A673 (cell line): ENCODE results near the gene TGM3. TPM values are rescaled to one million over a fixed set of nuclear protein-coding genes. Genes with fewer than 3 reads are reported as not detected.

ENCODE experiments used
- BruUV-seq: library from RNA; stranded (reverse); fragments of 400-500 nt; replicated peaks from 2 replicates; lab custom pipeline; 2021; lab: Mats Ljungman, UMichigan
- CTCF ChIA-PET: fragments of 300-600 bp; sonication (Branson Sonifier 250); formaldehyde crosslinking; loops from one replicate; lab custom pipeline; 2022; ENCODE audit warnings: antibody characterized with exemption; lab: Charles Lee
- POLR2A ChIA-PET: fragments of 300-600 bp; sonication (Branson Sonifier 250); formaldehyde crosslinking; loops from one replicate; lab custom pipeline; 2022; ENCODE audit warnings: antibody characterized with exemption; ENCODE audit not compliant: low non-redundant PET; lab: Charles Lee
- DNase-seq: peaks from one replicate; pipeline ENCODE4 v3.0.0-alpha.2; 2015; ENCODE audit warnings: low spot score
- H3K27ac ChIP-seq: fragments of 200-600 bp; sonication (generic); 2 replicates; pipeline ENCODE4 v1.5.1; 2016; ENCODE audit warnings: mixed run types, low read depth, mild to moderate bottlenecking, mixed read lengths, antibody characterized with exemption, low read length; ENCODE audit not compliant: poor library complexity, severe bottlenecking
- H3K27me3 ChIP-seq: fragments of 200-600 bp; sonication (generic); replicated peaks from 2 replicates; pipeline ENCODE4 v1.6.1; 2017; ENCODE audit warnings: mixed run types, low read depth, mild to moderate bottlenecking, mixed read lengths, antibody characterized with exemption, low read length; ENCODE audit not compliant: insufficient read depth, poor library complexity
- H3K36me3 ChIP-seq: fragments of 200-600 bp; sonication (generic); 2 replicates; pipeline ENCODE4 v1.6.1; 2016; ENCODE audit warnings: mixed run types, mild to moderate bottlenecking, mixed read lengths, antibody characterized with exemption, low read length; ENCODE audit not compliant: insufficient read depth, poor library complexity, severe bottlenecking
- H3K4me1 ChIP-seq: fragments of 200-600 bp; sonication (generic); 2 replicates; pipeline ENCODE4 v1.6.1; 2017; ENCODE audit warnings: mixed run types, mild to moderate bottlenecking, mixed read lengths, antibody characterized with exemption, low read length; ENCODE audit not compliant: insufficient read depth, poor library complexity, severe bottlenecking
- H3K4me3 ChIP-seq: fragments of 200-600 bp; sonication (generic); 2 replicates; pipeline ENCODE4 v1.5.1; 2016; ENCODE audit warnings: low read depth, mixed run types, mild to moderate bottlenecking, mixed read lengths, low read length; ENCODE audit not compliant: poor library complexity, severe bottlenecking
- H3K9me3 ChIP-seq: fragments of 200-600 bp; sonication (generic); 2 replicates; pipeline ENCODE4 v1.6.1; 2016; ENCODE audit warnings: mixed run types, low read depth, mild to moderate bottlenecking, mixed read lengths, antibody characterized with exemption, low read length; ENCODE audit not compliant: poor library complexity, severe bottlenecking
- EZH2 ChIP-seq: fragments of 200-600 bp; sonication (generic); IDR thresholded peaks from 2 replicates; pipeline ENCODE4 v1.6.1; 2017; ENCODE audit warnings: borderline replicate concordance, low read depth, mild to moderate bottlenecking, mixed read lengths, antibody characterized with exemption, low read length; ENCODE audit not compliant: poor library complexity, severe bottlenecking
- intact Hi-C: fragments of 100-400 bp; cut with micrococcal nuclease; formaldehyde crosslinking; loops from one replicate; pipeline ENCODE4 v1.10.0; 2022; ENCODE audit not compliant: unreplicated experiment
- total RNA-seq: library from RNA; stranded (reverse); gene quantifications from 2 replicates; pipeline ENCODE4 v1.2.3, GENCODE V29; 2021
- TF ChIP-seq, protein P1 (sequence below): fragments of 300-800, 200-600 bp; sonication (generic); conservative IDR thresholded peaks from 2 replicates; pipeline ENCODE4 v1.5.1; 2017; ENCODE audit warnings: low read depth, mild to moderate bottlenecking, antibody characterized with exemption, low read length, moderate library complexity, mixed read lengths

TGM3 gene
- total RNA-seq, 1 experiment from 2014 or later, result 0.11 TPM

DNA sequence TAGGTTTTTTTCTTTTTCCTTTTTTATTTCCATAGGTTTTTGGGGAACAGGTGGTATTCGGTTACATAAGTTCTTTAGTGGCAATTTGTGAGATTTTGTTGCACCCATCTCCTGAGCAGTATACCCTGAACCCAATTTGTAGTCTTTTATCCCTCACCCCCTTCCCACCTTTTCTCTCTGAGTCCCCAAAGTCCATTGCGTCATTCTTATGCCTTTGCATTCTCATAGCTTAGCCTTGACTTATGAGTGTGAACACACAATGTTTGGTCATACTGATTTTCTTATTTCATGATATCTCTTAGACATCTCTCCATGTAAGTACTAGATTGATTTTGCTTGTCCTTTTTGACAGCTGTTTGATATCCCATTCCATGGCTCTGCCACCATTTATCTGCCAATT is 27.2 kb downstream of the TGM3 start:
- no peak for DNase-seq
- Histone ChIP-seq H3K36me3 (no peaks in the 10 kb centered on the region), H3K4me1 (no peaks in the 10 kb centered on the region), H3K4me3 (no peak overlapping the region), H3K27me3 (peaks cover 9% of the 10 kb centered on the region), H3K27ac (no peak overlapping the region), H3K9me3 (no peaks in the 10 kb centered on the region)
- ChIA-PET POLR2A (no interaction called here), CTCF (no interaction called here)
- intact Hi-C loops, result no loop called here
- BruUV-seq, result no TSS peak
- TF ChIP-seq, protein P1, sequence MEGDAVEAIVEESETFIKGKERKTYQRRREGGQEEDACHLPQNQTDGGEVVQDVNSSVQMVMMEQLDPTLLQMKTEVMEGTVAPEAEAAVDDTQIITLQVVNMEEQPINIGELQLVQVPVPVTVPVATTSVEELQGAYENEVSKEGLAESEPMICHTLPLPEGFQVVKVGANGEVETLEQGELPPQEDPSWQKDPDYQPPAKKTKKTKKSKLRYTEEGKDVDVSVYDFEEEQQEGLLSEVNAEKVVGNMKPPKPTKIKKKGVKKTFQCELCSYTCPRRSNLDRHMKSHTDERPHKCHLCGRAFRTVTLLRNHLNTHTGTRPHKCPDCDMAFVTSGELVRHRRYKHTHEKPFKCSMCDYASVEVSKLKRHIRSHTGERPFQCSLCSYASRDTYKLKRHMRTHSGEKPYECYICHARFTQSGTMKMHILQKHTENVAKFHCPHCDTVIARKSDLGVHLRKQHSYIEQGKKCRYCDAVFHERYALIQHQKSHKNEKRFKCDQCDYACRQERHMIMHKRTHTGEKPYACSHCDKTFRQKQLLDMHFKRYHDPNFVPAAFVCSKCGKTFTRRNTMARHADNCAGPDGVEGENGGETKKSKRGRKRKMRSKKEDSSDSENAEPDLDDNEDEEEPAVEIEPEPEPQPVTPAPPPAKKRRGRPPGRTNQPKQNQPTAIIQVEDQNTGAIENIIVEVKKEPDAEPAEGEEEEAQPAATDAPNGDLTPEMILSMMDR, result no peak
- TF ChIP-seq EZH2, result no peak

DNA sequence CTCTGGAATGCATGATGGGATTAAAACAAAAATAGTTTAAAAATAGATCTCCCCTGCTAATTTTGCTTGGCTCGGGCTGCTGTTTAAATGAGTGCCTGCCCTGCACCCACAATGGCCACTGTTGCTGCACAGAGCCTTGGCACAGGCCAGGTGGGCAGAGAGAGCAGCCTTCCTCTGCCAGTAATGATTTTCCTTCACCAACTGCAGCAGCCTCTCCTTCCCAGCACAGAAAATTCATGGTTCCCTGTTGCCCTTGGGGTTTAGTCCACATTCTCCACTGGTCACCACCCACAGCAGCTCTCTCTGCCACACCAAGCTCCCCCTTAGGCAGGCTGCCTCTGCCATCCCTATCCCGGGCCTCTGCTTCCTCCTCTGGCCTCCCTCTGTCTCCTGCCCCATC is 30.2 kb downstream of the TGM3 start:
- CTCF ChIA-PET, result no interaction called here
- POLR2A ChIA-PET, result no interaction called here
- Histone ChIP-seq H3K4me1 (no peaks in the 10 kb centered on the region), H3K27ac (no peak overlapping the region), H3K9me3 (no peaks in the 10 kb centered on the region), H3K27me3 (peaks cover 9% of the 10 kb centered on the region), H3K4me3 (no peak overlapping the region), H3K36me3 (no peaks in the 10 kb centered on the region)
- BruUV-seq, result no TSS peak
- TF ChIP-seq, protein P1, result no peak
- no peak for TF ChIP-seq EZH2
- no peak for DNase-seq
- intact Hi-C loops, result no loop called here

DNA sequence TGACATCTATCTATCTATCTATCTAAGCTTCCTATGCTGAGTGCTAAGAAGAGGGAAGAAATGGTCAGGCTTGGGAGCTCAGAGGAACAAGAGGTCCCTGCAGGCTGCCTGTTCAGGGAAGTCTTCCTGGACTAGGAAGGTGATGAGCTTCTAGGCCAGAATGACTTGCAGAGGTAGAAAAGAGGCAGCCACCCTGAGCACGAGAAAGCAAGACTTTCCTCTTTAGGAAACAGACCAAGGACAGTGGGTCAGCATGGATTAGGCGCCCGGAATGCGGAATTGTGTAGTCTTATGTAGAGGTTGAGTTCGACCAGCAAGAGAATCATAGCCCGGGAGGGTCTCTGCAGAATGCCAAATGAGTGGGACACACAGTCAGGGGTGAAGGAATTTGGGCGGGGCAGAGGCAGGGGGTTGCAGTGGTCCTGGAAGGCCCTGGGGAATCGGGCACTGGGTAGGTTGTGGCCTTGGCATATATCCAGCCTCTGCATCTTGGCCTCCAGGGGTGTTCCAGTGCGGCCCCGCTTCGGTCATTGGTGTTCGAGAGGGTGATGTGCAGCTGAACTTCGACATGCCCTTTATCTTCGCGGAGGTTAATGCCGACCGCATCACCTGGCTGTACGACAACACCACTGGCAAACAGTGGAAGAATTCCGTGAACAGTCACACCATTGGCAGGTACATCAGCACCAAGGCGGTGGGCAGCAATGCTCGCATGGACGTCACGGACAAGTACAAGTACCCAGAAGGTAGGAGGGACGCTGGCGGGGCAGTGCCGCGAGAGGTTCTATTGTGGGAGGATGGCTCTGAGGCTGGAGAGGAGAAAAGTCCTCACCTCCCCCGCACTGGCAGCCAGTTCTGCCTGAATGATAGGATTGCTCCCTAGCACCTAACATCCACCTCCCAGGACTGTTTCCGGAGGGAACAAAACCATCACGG is 32.1 kb downstream of the TGM3 start:
- peaks cover 13% of the 10 kb centered on the region for H3K27me3 ChIP-seq
- no peak for TF ChIP-seq EZH2
- TF ChIP-seq, protein P1, result no peak
- intact Hi-C loops, result no loop called here
- DNase-seq, result no peak
- H3K4me1 ChIP-seq, result no peaks in the 10 kb centered on the region
- H3K9me3 ChIP-seq, result no peaks in the 10 kb centered on the region
- H3K36me3 ChIP-seq, result no peaks in the 10 kb centered on the region
- H3K27ac ChIP-seq, result no peak overlapping the region
- ChIA-PET CTCF (no interaction called here), POLR2A (no interaction called here)
- BruUV-seq, result no TSS peak
- no peak overlapping the region for H3K4me3 ChIP-seq
